WTC11 (cell line): Measurements from ENCODE around the gene ELOVL7. TPM values are rescaled to one million over a fixed set of nuclear protein-coding genes. Genes with fewer than 3 reads are reported as not detected.

Experiments
- ATAC-seq: fragments of 200-7000 bp; cut with Tn5 transposase; 2 replicates; pipeline ENCODE4 v1.10.0; 2021; ENCODE audit warnings: mild to moderate bottlenecking, moderate library complexity
- CTCF ChIA-PET: fragments of 300-600 bp; sonication (Branson Sonifier 250); formaldehyde crosslinking; loops from one replicate; lab custom pipeline; 2021; ENCODE audit warnings: antibody characterized with exemption; lab: Charles Lee
- POLR2A ChIA-PET: fragments of 350-600 bp; sonication (Branson Sonifier 250); formaldehyde crosslinking; loops from one replicate; lab custom pipeline; 2021; ENCODE audit warnings: antibody characterized with exemption; lab: Charles Lee
- DNase-seq: peaks from one replicate; pipeline ENCODE4 v3.0.0; 2021; ENCODE audit warnings: low spot score
- H3K27ac Mint-ChIP-seq: 2 replicates; pipeline ENCODE4 v1.8.0; 2021; ENCODE audit warnings: mixed read lengths
- H3K27me3 Mint-ChIP-seq: 2 replicates; pipeline ENCODE4 v1.8.0; 2021; ENCODE audit warnings: low read depth, mild to moderate bottlenecking, moderate library complexity, mixed read lengths
- H3K36me3 Mint-ChIP-seq: 2 replicates; pipeline ENCODE4 v1.8.0; 2021; ENCODE audit warnings: mixed read lengths
- H3K4me1 Mint-ChIP-seq: 2 replicates; pipeline ENCODE4 v1.8.0; 2022; ENCODE audit warnings: mixed read lengths
- H3K4me3 Mint-ChIP-seq: 2 replicates; pipeline ENCODE4 v1.8.0; 2021; ENCODE audit warnings: mild to moderate bottlenecking, moderate library complexity, mixed read lengths
- H3K9me3 Mint-ChIP-seq: 2 replicates; pipeline ENCODE4 v1.8.0; 2021; ENCODE audit warnings: mixed read lengths
- ELF4 ChIP-seq: sonication (generic); formaldehyde crosslinking; IDR thresholded peaks from 2 replicates; pipeline ENCODE4 v1.8.1; 2022; ENCODE audit warnings: low read depth, mild to moderate bottlenecking, moderate library complexity, missing genetic modification reagents
- EMX1 ChIP-seq: fragments of 250-450 bp; sonication (Bioruptor Pico); IDR thresholded peaks from 2 replicates; pipeline ENCODE4 v1.8.0; 2021; ENCODE audit warnings: mild to moderate bottlenecking
- GRHL2 ChIP-seq: fragments of 250-450 bp; sonication (Bioruptor Pico); IDR thresholded peaks from 2 replicates; pipeline ENCODE4 v1.8.0; 2022; ENCODE audit warnings: mild to moderate bottlenecking, moderate library complexity; ENCODE audit not compliant: insufficient replicate concordance, severe bottlenecking
- NFE2L1 ChIP-seq: sonication (generic); formaldehyde crosslinking; IDR thresholded peaks from 2 replicates; pipeline ENCODE4 v1.8.1; 2023; ENCODE audit warnings: missing genetic modification reagents
- PRDM15 ChIP-seq: sonication (generic); formaldehyde crosslinking; IDR thresholded peaks from 2 replicates; pipeline ENCODE4 v1.8.0; 2022; ENCODE audit warnings: missing genetic modification reagents
- SMAD4 ChIP-seq: sonication (generic); formaldehyde crosslinking; IDR thresholded peaks from 2 replicates; pipeline ENCODE4 v1.8.0; 2022; ENCODE audit warnings: mild to moderate bottlenecking, missing genetic modification reagents
- SOX15 ChIP-seq: fragments of 250-450 bp; sonication (Bioruptor Pico); IDR thresholded peaks from 2 replicates; pipeline ENCODE4 v1.9.0; 2021; ENCODE audit warnings: mild to moderate bottlenecking
- USF1 ChIP-seq: sonication (generic); formaldehyde crosslinking; IDR thresholded peaks from 2 replicates; pipeline ENCODE4 v1.8.0; 2022; ENCODE audit warnings: mild to moderate bottlenecking, missing genetic modification reagents
- ZMAT4 ChIP-seq: fragments of 250-450 bp; sonication (Bioruptor Pico); IDR thresholded peaks from 2 replicates; pipeline ENCODE4 v1.9.0; 2021; ENCODE audit warnings: mild to moderate bottlenecking
- ZNF138 ChIP-seq: sonication (generic); formaldehyde crosslinking; conservative IDR thresholded peaks from 2 replicates; pipeline ENCODE4 v1.8.1; 2022; ENCODE audit warnings: mild to moderate bottlenecking, moderate library complexity, missing genetic modification reagents
- ZNF219 ChIP-seq: sonication (generic); formaldehyde crosslinking; IDR thresholded peaks from 2 replicates; pipeline ENCODE4 v1.8.0; 2023; ENCODE audit warnings: missing genetic modification reagents, mild to moderate bottlenecking, borderline replicate concordance
- ZNF671 ChIP-seq: fragments of 250-450 bp; sonication (Bioruptor Pico); IDR thresholded peaks from 2 replicates; pipeline ENCODE4 v1.8.0; 2021; ENCODE audit warnings: mild to moderate bottlenecking
- total RNA-seq: library from RNA; stranded (reverse); gene quantifications from 3 replicates; pipeline ENCODE4 v1.2.3, GENCODE V29; 2021
- TF ChIP-seq, protein P1 (sequence below): sonication (generic); formaldehyde crosslinking; IDR thresholded peaks from 2 replicates; pipeline ENCODE4 v1.8.0; 2023; ENCODE audit warnings: missing genetic modification reagents
- TF ChIP-seq, protein P2 (sequence below): sonication (generic); formaldehyde crosslinking; IDR thresholded peaks from 2 replicates; pipeline ENCODE4 v1.8.1; 2023; ENCODE audit warnings: mild to moderate bottlenecking, moderate library complexity, missing genetic modification reagents

The ELOVL7 gene
- total RNA-seq, 1 experiment from 2014 or later, result 7.1 TPM

GRCh38 chr5:60703944-60704343 is 140.1 kb downstream of the ELOVL7 start:
- Mint-ChIP-seq H3K36me3 (no peaks in the 10 kb centered on the region), H3K4me1 (peaks cover 11% of the 10 kb centered on the region), H3K4me3 (no peak overlapping the region), H3K27ac (no peak overlapping the region), H3K9me3 (no peaks in the 10 kb centered on the region), H3K27me3 (no peaks in the 10 kb centered on the region)
- TF ChIP-seq NFE2L1 (no peak), PRDM15 (CRISPR knock-in tag) (no peak), GRHL2 (CRISPR knock-in tag) (no peak), ELF4 (no peak), ZMAT4 (no peak), SOX15 (CRISPR knock-in tag) (no peak), ZNF138 (CRISPR knock-in tag) (no peak), SMAD4 (no peak), ZNF671 (CRISPR knock-in tag) (no peak), USF1 (CRISPR knock-in tag) (no peak), EMX1 (CRISPR knock-in tag) (no peak), ZNF219 (CRISPR knock-in tag) (no peak)
- TF ChIP-seq, protein P1, sequence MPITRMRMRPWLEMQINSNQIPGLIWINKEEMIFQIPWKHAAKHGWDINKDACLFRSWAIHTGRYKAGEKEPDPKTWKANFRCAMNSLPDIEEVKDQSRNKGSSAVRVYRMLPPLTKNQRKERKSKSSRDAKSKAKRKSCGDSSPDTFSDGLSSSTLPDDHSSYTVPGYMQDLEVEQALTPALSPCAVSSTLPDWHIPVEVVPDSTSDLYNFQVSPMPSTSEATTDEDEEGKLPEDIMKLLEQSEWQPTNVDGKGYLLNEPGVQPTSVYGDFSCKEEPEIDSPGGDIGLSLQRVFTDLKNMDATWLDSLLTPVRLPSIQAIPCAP (CRISPR knock-in tag), result no peak
- TF ChIP-seq, protein P2, sequence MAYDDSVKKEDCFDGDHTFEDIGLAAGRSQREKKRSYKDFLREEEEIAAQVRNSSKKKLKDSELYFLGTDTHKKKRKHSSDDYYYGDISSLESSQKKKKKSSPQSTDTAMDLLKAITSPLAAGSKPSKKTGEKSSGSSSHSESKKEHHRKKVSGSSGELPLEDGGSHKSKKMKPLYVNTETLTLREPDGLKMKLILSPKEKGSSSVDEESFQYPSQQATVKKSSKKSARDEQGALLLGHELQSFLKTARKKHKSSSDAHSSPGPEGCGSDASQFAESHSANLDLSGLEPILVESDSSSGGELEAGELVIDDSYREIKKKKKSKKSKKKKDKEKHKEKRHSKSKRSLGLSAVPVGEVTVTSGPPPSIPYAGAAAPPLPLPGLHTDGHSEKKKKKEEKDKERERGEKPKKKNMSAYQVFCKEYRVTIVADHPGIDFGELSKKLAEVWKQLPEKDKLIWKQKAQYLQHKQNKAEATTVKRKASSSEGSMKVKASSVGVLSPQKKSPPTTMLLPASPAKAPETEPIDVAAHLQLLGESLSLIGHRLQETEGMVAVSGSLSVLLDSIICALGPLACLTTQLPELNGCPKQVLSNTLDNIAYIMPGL, result no peak
- no peak for ATAC-seq
- ChIA-PET CTCF (no interaction called here), POLR2A (no interaction called here)
- DNase-seq, result no peak

Other genes with a start within 250 kb of the ELOVL7 start
- gene DEPDC1B, start 144.1 kb downstream of the ELOVL7 start, total RNA-seq, result 47.2 to 55.1 TPM (median 50.5 TPM) in 3 replicates
- gene ERCC8, start 100.8 kb upstream of the ELOVL7 start, total RNA-seq, result 14.6 to 16.0 TPM (median 15.3 TPM) in 3 replicates
- 39.1 to 45.9 TPM (median 42.0 TPM) in 3 replicates for gene NDUFAF2, start 100.9 kb upstream of the ELOVL7 start, total RNA-seq